H9 (cell line): ENCODE results near the gene HABP4. TPM values are rescaled to one million over a fixed set of nuclear protein-coding genes. Genes with fewer than 3 reads are reported as not detected.
"Not testable (repeated sequence)": the region's sequence is repeated elsewhere in the genome, so short reads cannot be mapped to it uniquely, and the experiment has no call there.

Source experiments
- DNase-seq: peaks from one replicate; pipeline ENCODE4 v3.0.0-alpha.2; 2017
- H2AFZ ChIP-seq: one replicate; pipeline ENCODE4 v1.6.1; 2013; ENCODE audit warnings: mild to moderate bottlenecking, low read length, control low read depth, moderate library complexity
- H2AK5ac ChIP-seq: 2 replicates; pipeline ENCODE4 v1.6.1; 2013; ENCODE audit warnings: low read length, control low read depth, mixed read lengths; ENCODE audit not compliant: insufficient read length
- H2BK120ac ChIP-seq: one replicate; pipeline ENCODE4 v1.6.1; 2013; ENCODE audit warnings: low read depth, mild to moderate bottlenecking, low read length, control low read depth, inconsistent platforms; ENCODE audit not compliant: poor library complexity, severe bottlenecking
- H2BK12ac ChIP-seq: 2 replicates; pipeline ENCODE4 v1.6.1; 2013; ENCODE audit warnings: low read length, control low read depth, mixed read lengths, low read depth; ENCODE audit not compliant: insufficient read length
- H2BK15ac ChIP-seq: 2 replicates; pipeline ENCODE4 v1.6.1; 2013; ENCODE audit warnings: low read depth, low read length, control low read depth
- H2BK20ac ChIP-seq: one replicate; pipeline ENCODE4 v1.6.1; 2013; ENCODE audit warnings: low read depth, mild to moderate bottlenecking, low read length, control low read depth, inconsistent platforms; ENCODE audit not compliant: poor library complexity, severe bottlenecking
- H2BK5ac ChIP-seq: 2 replicates; pipeline ENCODE4 v1.6.1; 2013; ENCODE audit warnings: low read length, control low read depth, mixed read lengths; ENCODE audit not compliant: insufficient read length
- H3K14ac ChIP-seq: 2 replicates; pipeline ENCODE4 v1.6.1; 2013; ENCODE audit warnings: low read length, control low read depth; ENCODE audit not compliant: insufficient read depth
- H3K18ac ChIP-seq: 2 replicates; pipeline ENCODE4 v1.6.1; 2013; ENCODE audit warnings: low read depth, mild to moderate bottlenecking, mixed read lengths, low read length, control low read depth; ENCODE audit not compliant: insufficient read length
- H3K23ac ChIP-seq: 2 replicates; pipeline ENCODE4 v1.6.1; 2013; ENCODE audit warnings: low read length, control low read depth, mixed read lengths, low read depth; ENCODE audit not compliant: insufficient read length
- H3K23me2 ChIP-seq: 2 replicates; pipeline ENCODE4 v1.6.1; 2013; ENCODE audit warnings: low read depth, mild to moderate bottlenecking, mixed read lengths, low read length, control low read depth; ENCODE audit not compliant: insufficient read length, poor library complexity, severe bottlenecking
- H3K27ac ChIP-seq: 2 replicates; pipeline ENCODE4 v1.5.1; 2013; ENCODE audit warnings: low read length, control low read depth, mixed read lengths, low read depth; ENCODE audit not compliant: insufficient read length
- H3K27me3 ChIP-seq: 2 replicates; pipeline ENCODE4 v1.6.1; 2013; ENCODE audit warnings: low read length, control low read depth, inconsistent platforms; ENCODE audit not compliant: insufficient read depth
- H3K4ac ChIP-seq: 2 replicates; pipeline ENCODE4 v1.6.1; 2013; ENCODE audit warnings: low read depth, mild to moderate bottlenecking, control low read depth, inconsistent platforms, low read length, moderate library complexity
- H3K4me1 ChIP-seq: 2 replicates; pipeline ENCODE4 v1.6.1; 2013; ENCODE audit warnings: low read length, control low read depth, inconsistent platforms; ENCODE audit not compliant: insufficient read depth
- H3K4me2 ChIP-seq: 2 replicates; pipeline ENCODE4 v1.6.1; 2013; ENCODE audit warnings: low read length, control low read depth, mixed read lengths; ENCODE audit not compliant: insufficient read length, insufficient read depth
- H3K56ac ChIP-seq: 2 replicates; pipeline ENCODE4 v1.6.1; 2013; ENCODE audit warnings: low read depth, mild to moderate bottlenecking, mixed read lengths, low read length, control low read depth; ENCODE audit not compliant: insufficient read length
- H3K79me1 ChIP-seq: 2 replicates; pipeline ENCODE4 v1.6.1; 2013; ENCODE audit warnings: low read depth, mild to moderate bottlenecking, moderate library complexity, low read length, control low read depth, inconsistent platforms; ENCODE audit not compliant: insufficient read depth, poor library complexity, severe bottlenecking
- H3K79me2 ChIP-seq: 2 replicates; pipeline ENCODE4 v1.6.1; 2013; ENCODE audit warnings: low read length, control low read depth, inconsistent platforms; ENCODE audit not compliant: insufficient read depth
- H3K9ac ChIP-seq: 2 replicates; pipeline ENCODE4 v1.6.1; 2013; ENCODE audit warnings: low read length, control low read depth, mixed read lengths; ENCODE audit not compliant: insufficient read length; ENCODE audit errors: extremely low read depth
- H3K9me3 ChIP-seq: one replicate; pipeline ENCODE4 v1.6.1; 2013; ENCODE audit warnings: low read depth, low read length, inconsistent platforms; ENCODE audit not compliant: control insufficient read depth
- H3T11ph ChIP-seq: one replicate; pipeline ENCODE4 v1.6.1; 2013; ENCODE audit warnings: mild to moderate bottlenecking, low read length, control low read depth, inconsistent platforms
- H4K20me1 ChIP-seq: one replicate; pipeline ENCODE4 v1.6.1; 2013; ENCODE audit not compliant: control insufficient read depth, insufficient read length, insufficient read depth
- H4K5ac ChIP-seq: 2 replicates; pipeline ENCODE4 v1.6.1; 2013; ENCODE audit warnings: low read depth, mild to moderate bottlenecking, mixed read lengths, low read length, control low read depth; ENCODE audit not compliant: insufficient read length
- H4K8ac ChIP-seq: replicated peaks from 2 replicates; pipeline ENCODE4 v1.6.1; 2013; ENCODE audit warnings: low read length, control low read depth, mixed read lengths, low read depth; ENCODE audit not compliant: insufficient read length
- H4K91ac ChIP-seq: 2 replicates; pipeline ENCODE4 v1.6.1; 2013; ENCODE audit warnings: low read depth, mild to moderate bottlenecking, moderate library complexity, mixed read lengths, low read length, control low read depth; ENCODE audit not compliant: insufficient read length
- H3K27ac Mint-ChIP-seq, 3 experiments: 2 replicates in 2 of 3; 3 replicates in 1 of 3; pipeline ENCODE4 v1.8.0; 2020 to 2021; ENCODE audit warnings: mixed read lengths in 3 of 3, mild to moderate bottlenecking in 1 of 3, moderate library complexity in 1 of 3
- H3K27me3 Mint-ChIP-seq: 2 replicates; pipeline ENCODE4 v1.8.0; 2021; ENCODE audit warnings: low read depth, mild to moderate bottlenecking, moderate library complexity, mixed read lengths
- H3K36me3 Mint-ChIP-seq, 3 experiments: 2 replicates in 2 of 3; 3 replicates in 1 of 3; pipeline ENCODE4 v1.8.0; 2020 to 2021; ENCODE audit warnings: low read depth in 3 of 3, mixed read lengths in 3 of 3; ENCODE audit not compliant: insufficient read depth in 1 of 3
- H3K4me1 Mint-ChIP-seq, 2 experiments: 2 replicates each; pipeline ENCODE4 v1.8.0; 2020; ENCODE audit warnings: mixed read lengths in 2 of 2
- H3K4me3 Mint-ChIP-seq, 2 experiments: 2 replicates in 1 of 2; 3 replicates in 1 of 2; pipeline ENCODE4 v1.8.0; 2020 to 2021; ENCODE audit warnings: mild to moderate bottlenecking in 2 of 2, mixed read lengths in 2 of 2, moderate library complexity in 1 of 2
- H3K9me3 Mint-ChIP-seq, 2 experiments: 2 replicates in 1 of 2; 3 replicates in 1 of 2; pipeline ENCODE4 v1.8.0; 2020; ENCODE audit warnings: mild to moderate bottlenecking in 2 of 2, mixed read lengths in 2 of 2, moderate library complexity in 1 of 2
- CTCF ChIP-seq: fragments of 200-600 bp; sonication (generic); conservative IDR thresholded peaks from 3 replicates; pipeline ENCODE4 v1.8.0; 2021; ENCODE audit warnings: antibody characterized with exemption, mild to moderate bottlenecking
- WGBS: extraction: QIAGEN DNeasy Blood & Tissue Kit; methylation state at CpG from one replicate; pipeline ENCODE4 v1.1.7; 2013; ENCODE audit warnings: missing lambda C conversion rate, low lambda C conversion rate, mixed read lengths; ENCODE audit not compliant: insufficient read length; ENCODE audit errors: extremely low coverage; 5-methylcytosine and 5-hydroxymethylcytosine counted together
- total RNA-seq: library from RNA; stranded (reverse); gene quantifications from 2 replicates; pipeline ENCODE4 v1.2.1, GENCODE V29; 2021

Gene HABP4
- total RNA-seq, 1 experiment from 2014 or later, result 7.5 TPM

GRCh38 chr9:96502539-96503373, 52.8 kb downstream of the HABP4 start:
- WGBS, result no CpG with 5 or more reads among the region's 6 CpGs
- no peak overlapping the region for H4K8ac ChIP-seq
- H3K4ac ChIP-seq, result no peak overlapping the region
- H4K5ac ChIP-seq, result no peak overlapping the region
- H3K27ac Mint-ChIP-seq, result peak overlapping the region; percentile 7 to 85 (median 81); a peak in 5 of 7 replicates
- H2BK20ac ChIP-seq, result no peak overlapping the region
- no peak overlapping the region for H2AK5ac ChIP-seq
- no peaks in the 10 kb centered on the region for H4K20me1 ChIP-seq
- H3K9me3 Mint-ChIP-seq, result no peaks in the 10 kb centered on the region
- H3K9ac ChIP-seq, result no peak overlapping the region
- H2BK12ac ChIP-seq, result no peak overlapping the region
- no peak overlapping the region for H3T11ph ChIP-seq
- peaks cover 32 to 38% of the 10 kb centered on the region in 2 experiments for H3K4me1 Mint-ChIP-seq
- H3K23me2 ChIP-seq, result no peaks in the 10 kb centered on the region
- TF ChIP-seq CTCF, result no peak
- no peak overlapping the region for H3K23ac ChIP-seq
- H3K18ac ChIP-seq, result no peak overlapping the region
- H3K79me2 ChIP-seq, result no peaks in the 10 kb centered on the region
- H2AFZ ChIP-seq, result no peak overlapping the region
- H3K4me1 ChIP-seq, result no peaks in the 10 kb centered on the region; the same call in none of the 2 replicates
- DNase-seq, result no peak
- H3K36me3 Mint-ChIP-seq, result peaks cover 0 to 3% (median 0%) of the 10 kb centered on the region in 3 experiments; a peak in 2 of 7 replicates
- H2BK15ac ChIP-seq, result no peak overlapping the region
- H3K27me3 Mint-ChIP-seq, result no peaks in the 10 kb centered on the region
- no peak overlapping the region for H3K27ac ChIP-seq
- no peak overlapping the region for H3K4me2 ChIP-seq
- no peaks in the 10 kb centered on the region for H3K79me1 ChIP-seq
- no peak overlapping the region for H2BK5ac ChIP-seq
- no peak overlapping the region for H2BK120ac ChIP-seq
- H3K14ac ChIP-seq, result no peak overlapping the region
- H3K27me3 ChIP-seq, result no peaks in the 10 kb centered on the region
- H4K91ac ChIP-seq, result no peak overlapping the region
- H3K9me3 ChIP-seq, result no peaks in the 10 kb centered on the region
- no peak overlapping the region for H3K56ac ChIP-seq
- H3K4me3 Mint-ChIP-seq, result no peak overlapping the region

GRCh38 chr9:96503374-96503748, 53.4 kb downstream of the HABP4 start:
- H3K79me1 ChIP-seq, H2BK120ac ChIP-seq, H3K79me2 ChIP-seq, H3K27me3 Mint-ChIP-seq, H2AFZ ChIP-seq, H4K8ac ChIP-seq, H3K27me3 ChIP-seq, H3K9ac ChIP-seq, H3K18ac ChIP-seq, H4K5ac ChIP-seq, H2BK20ac ChIP-seq, H3K23me2 ChIP-seq, DNase-seq, H2AK5ac ChIP-seq, H2BK5ac ChIP-seq, H3K23ac ChIP-seq, H3K4me3 Mint-ChIP-seq, H4K20me1 ChIP-seq, H4K91ac ChIP-seq, H3K9me3 ChIP-seq, H2BK15ac ChIP-seq, H3T11ph ChIP-seq, H3K4me1 ChIP-seq, H3K14ac ChIP-seq, H2BK12ac ChIP-seq, H3K56ac ChIP-seq, H3K27ac ChIP-seq, H3K36me3 Mint-ChIP-seq, H3K4me2 ChIP-seq, H3K4ac ChIP-seq, H3K9me3 Mint-ChIP-seq: not testable (repeated sequence)
- peaks cover 32 to 38% of the 10 kb centered on the region in 2 experiments for H3K4me1 Mint-ChIP-seq
- peak overlapping the region in 2 of 3 experiments; percentile 7 to 21; a peak in 1 of 7 replicates for H3K27ac Mint-ChIP-seq
